NCI-H774 (cell line): ENCODE data around the gene IGSF22.
"Not testable (repeated sequence)": the region's sequence is repeated elsewhere in the genome, so short reads cannot be mapped to it uniquely, and the experiment has no call there.

Experiments
- DNase-seq: peaks from one replicate; lab custom pipeline; 2025; lab: John Stamatoyannopoulos, UW

Gene IGSF22

GRCh38 chr11:18691467-18692140 lies 34.4 kb downstream of the IGSF22 start:
- DNase-seq = not testable (repeated sequence)

GRCh38 chr11:18684267-18684666 lies 41.7 kb downstream of the IGSF22 start:
- no peak for DNase-seq

- no peak for DNase-seq
Observed at GRCh38 chr11:18682466-18682865, 43.5 kb downstream of the IGSF22 start.

- DNase-seq = not testable (repeated sequence)
Observed at GRCh38 chr11:18681949-18682348, 44.0 kb downstream of the IGSF22 start.

GRCh38 chr11:18677560-18677959 lies 48.4 kb downstream of the IGSF22 start:
- DNase-seq = no peak

GRCh38 chr11:18676803-18677202 lies 49.2 kb downstream of the IGSF22 start:
- no peak for DNase-seq

GRCh38 chr11:18672209-18672608 lies 53.8 kb downstream of the IGSF22 start:
- not testable (repeated sequence) for DNase-seq

GRCh38 chr11:18671246-18671645 lies 54.7 kb downstream of the IGSF22 start:
- DNase-seq = no peak

GRCh38 chr11:18669711-18670110 lies 56.3 kb downstream of the IGSF22 start:
- no peak for DNase-seq

- DNase-seq = no peak
Observed at GRCh38 chr11:18669219-18669596, 56.8 kb downstream of the IGSF22 start.

GRCh38 chr11:18668131-18668530 lies 57.9 kb downstream of the IGSF22 start:
- no peak for DNase-seq

GRCh38 chr11:18665353-18665872 lies 60.6 kb downstream of the IGSF22 start:
- not testable (repeated sequence) for DNase-seq

GRCh38 chr11:18657673-18658072 lies 68.3 kb downstream of the IGSF22 start:
- no peak for DNase-seq
